Cardiac muscle cell (in vitro differentiated cells and primary cell): ENCODE measurements around the gene PAX2. TPM values are rescaled to one million over a fixed set of nuclear protein-coding genes. Genes with fewer than 3 reads are reported as not detected.

Source experiments
- DNase-seq, 2 donors: peaks; one replicate each; pipeline versions ENCODE4 v3.0.0 to v3.0.0-alpha.2; 2010 to 2017; ENCODE audit warnings: low read depth in 1 of 2, low spot score in 1 of 2
- H3K27ac ChIP-seq: fragments of 200-600 bp; sonication (generic); 2 replicates; pipeline ENCODE4 v1.5.1; 2016
- H3K27me3 ChIP-seq: fragments of 200-600 bp; sonication (generic); 2 replicates; pipeline ENCODE4 v1.6.0; 2016; ENCODE audit warnings: control low read depth
- H3K36me3 ChIP-seq: fragments of 200-600 bp; sonication (generic); 2 replicates; pipeline ENCODE4 v1.5.1; 2016; ENCODE audit warnings: control low read depth
- H3K4me1 ChIP-seq: fragments of 200-600 bp; sonication (generic); 2 replicates; pipeline ENCODE4 v1.8.1; 2017; ENCODE audit warnings: low read depth, mild to moderate bottlenecking, mixed run types
- H3K4me3 ChIP-seq: fragments of 200-600 bp; sonication (generic); 2 replicates; pipeline ENCODE4 v1.5.1; 2016; ENCODE audit warnings: mild to moderate bottlenecking
- H3K9me3 ChIP-seq: fragments of 200-600 bp; sonication (generic); 2 replicates; pipeline ENCODE4 v1.5.1; 2017; ENCODE audit warnings: low read depth, mild to moderate bottlenecking, control low read depth
- CTCF ChIP-seq: IDR thresholded peaks from 2 replicates; pipeline ENCODE4 v1.5.1; 2012; ENCODE audit warnings: low read depth, mild to moderate bottlenecking, low read length
- polyA plus RNA-seq: library from polyadenylated mRNA; unstranded; fragments of >200 nt; fragmentation: Nextera tagmentation; extraction: Ambion mirVana; gene quantifications from 2 replicates; pipeline ENCODE4 v1.2.1, GENCODE V29; 2016
- total RNA-seq: library from RNA; depleted of rRNA; stranded (reverse); fragments of >200 nt; gene quantifications from 2 replicates; pipeline ENCODE4 v1.2.3, GENCODE V29; 2016

PAX2 gene
- total and polyA plus RNA-seq, 2 experiments from 2014 or later: not detected

- no peaks in the 10 kb centered on the region for H3K4me1 ChIP-seq
- TF ChIP-seq CTCF: no peak
- H3K4me3 ChIP-seq: no peak overlapping the region
- no peak overlapping the region for H3K27ac ChIP-seq
- no peaks in the 10 kb centered on the region for H3K36me3 ChIP-seq
- no peaks in the 10 kb centered on the region for H3K9me3 ChIP-seq
- no peak for DNase-seq
- H3K27me3 ChIP-seq: peaks cover 6% of the 10 kb centered on the region
Observed at GRCh38 chr10:100774223-100774622, 28.8 kb downstream of the PAX2 start.

- Histone ChIP-seq H3K36me3 (no peaks in the 10 kb centered on the region), H3K4me3 (no peak overlapping the region), H3K4me1 (no peaks in the 10 kb centered on the region), H3K27ac (no peak overlapping the region), H3K9me3 (no peaks in the 10 kb centered on the region), H3K27me3 (peaks cover 6% of the 10 kb centered on the region)
- TF ChIP-seq CTCF: no peak
- DNase-seq: no peak
Observed at GRCh38 chr10:100774876-100775275, 29.5 kb downstream of the PAX2 start.

DNA sequence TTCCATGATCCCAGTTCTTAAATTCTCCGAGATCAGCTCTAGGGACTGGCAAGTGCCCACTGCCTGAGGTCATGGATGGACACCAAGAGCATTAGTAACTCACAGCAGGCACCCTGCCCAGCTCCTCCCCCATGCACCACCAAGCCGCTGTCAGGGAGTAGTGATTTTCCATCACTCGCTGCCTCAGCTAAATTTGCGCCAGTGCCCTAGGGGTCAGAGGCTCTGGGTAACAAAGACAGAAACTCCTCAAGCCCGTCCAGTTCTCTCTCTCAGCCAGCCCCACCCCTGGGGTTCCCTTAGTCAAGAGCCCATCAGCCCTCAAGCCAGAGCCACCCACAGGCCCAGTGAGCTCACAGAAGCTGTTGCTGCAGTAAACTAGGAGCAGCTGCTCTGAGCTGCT is 30.0 kb downstream of the PAX2 start:
- Histone ChIP-seq H3K4me3 (no peak overlapping the region), H3K4me1 (no peaks in the 10 kb centered on the region), H3K9me3 (no peaks in the 10 kb centered on the region), H3K27ac (no peak overlapping the region), H3K36me3 (no peaks in the 10 kb centered on the region), H3K27me3 (peaks cover 6% of the 10 kb centered on the region)
- TF ChIP-seq CTCF: no peak
- DNase-seq: no peak

- H3K27me3 ChIP-seq: peaks cover 6% of the 10 kb centered on the region
- TF ChIP-seq CTCF: no peak
- DNase-seq: no peak
Observed at GRCh38 chr10:100775871-100776270, 30.5 kb downstream of the PAX2 start.

DNA sequence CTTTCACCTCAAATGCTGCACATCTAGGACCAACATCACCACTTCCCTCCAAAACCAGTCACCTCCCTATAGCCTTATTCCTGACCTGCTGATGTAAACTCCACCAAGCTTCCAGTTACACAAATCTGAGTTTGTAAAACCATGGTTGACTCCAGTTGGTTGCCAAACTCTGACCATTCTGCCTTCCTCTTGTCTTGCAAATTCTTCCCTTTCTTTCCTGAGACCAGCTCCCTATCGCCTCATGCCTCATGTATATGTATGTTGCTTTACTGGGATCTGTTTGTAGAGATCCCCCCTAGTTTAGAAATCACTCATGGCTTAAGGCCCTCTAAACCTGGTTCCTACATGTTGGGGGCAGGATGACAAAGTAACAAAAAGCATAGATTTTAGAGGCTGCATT is 31.3 kb downstream of the PAX2 start:
- Histone ChIP-seq H3K36me3 (no peaks in the 10 kb centered on the region), H3K4me1 (no peaks in the 10 kb centered on the region), H3K27me3 (peaks cover 6% of the 10 kb centered on the region), H3K4me3 (no peak overlapping the region), H3K27ac (no peak overlapping the region), H3K9me3 (no peaks in the 10 kb centered on the region)
- no peak for TF ChIP-seq CTCF
- DNase-seq: no peak

More at GRCh38 chr10:100775871-100776270, 30.5 kb downstream of the PAX2 start:
- H3K4me1 ChIP-seq: no peaks in the 10 kb centered on the region
- H3K9me3 ChIP-seq: no peaks in the 10 kb centered on the region
- no peak overlapping the region for H3K27ac ChIP-seq
- no peaks in the 10 kb centered on the region for H3K36me3 ChIP-seq
- no peak overlapping the region for H3K4me3 ChIP-seq

GRCh38 chr10:100779329-100779728 is 33.9 kb downstream of the PAX2 start:
- no peak overlapping the region for H3K27ac ChIP-seq
- no peaks in the 10 kb centered on the region for H3K36me3 ChIP-seq
- no peak overlapping the region for H3K4me3 ChIP-seq
- peaks cover 6% of the 10 kb centered on the region for H3K27me3 ChIP-seq
- H3K9me3 ChIP-seq: no peaks in the 10 kb centered on the region
- no peaks in the 10 kb centered on the region for H3K4me1 ChIP-seq
- no peak for DNase-seq
- no peak for TF ChIP-seq CTCF
